ENCODE results near the gene ANKLE2. TPM values are rescaled to one million over a fixed set of nuclear protein-coding genes. Genes with fewer than 3 reads are reported as not detected.

The ANKLE2 gene
- total and polyA plus RNA-seq, 2 of the 13 experiments (the other 11 are each of a cell fraction or from before 2014, with no cell fraction given): 35.3 to 37.1 TPM

GRCh38 chr12:132711080-132711843, 50.4 kb downstream of the ANKLE2 start (continued):
- TF ChIP-seq ZFP91 (CRISPR knock-in tag; IDR thresholded peaks at IDR 0.05; ENCODE audit: borderline replicate concordance): 0 out of 2 replicates have a peak, but pooled peaks have one; percentile 33
- 0 out of 2 replicates have a peak, but pooled peaks have one; percentile 5 for TF ChIP-seq ZNF543 (CRISPR knock-in tag; IDR thresholded peaks at IDR 0.05)
- 0 out of 2 replicates have a peak, but pooled peaks have one; percentile 50 for TF ChIP-seq TGIF2 (CRISPR knock-in tag; IDR thresholded peaks at IDR 0.05)
- TF ChIP-seq HOXA9 (CRISPR knock-in tag; IDR thresholded peaks at IDR 0.05; ENCODE audit: borderline replicate concordance): no peak
- TF ChIP-seq ZNF670 (CRISPR knock-in tag; IDR thresholded peaks at IDR 0.05; ENCODE audit: borderline replicate concordance): 0 out of 2 replicates have a peak, but pooled peaks have one; percentile 8
- no peak for TF ChIP-seq TRIM22 (IDR thresholded peaks at IDR 0.05)
- no peak for TF ChIP-seq SP140L (CRISPR knock-in tag; IDR thresholded peaks at IDR 0.05; ENCODE audit: borderline replicate concordance)
- TF ChIP-seq ZFP82 (CRISPR knock-in tag; IDR thresholded peaks at IDR 0.05; ENCODE audit: borderline replicate concordance): 0 out of 2 replicates have a peak, but pooled peaks have one; percentile 9
- TF ChIP-seq ARNT (IDR thresholded peaks at IDR 0.05): no peak
- no peak for TF ChIP-seq MAFG (CRISPR knock-in tag; IDR thresholded peaks at IDR 0.05)
- TF ChIP-seq MTA3 (CRISPR knock-in tag; IDR thresholded peaks at IDR 0.05): no peak
- no peak for TF ChIP-seq ZMYM2 (CRISPR knock-in tag; IDR thresholded peaks at IDR 0.05)
- TF ChIP-seq NONO (IDR thresholded peaks at IDR 0.05): no peak
- TF ChIP-seq NONO (CRISPR knock-in tag; conservative IDR thresholded peaks at IDR 0.05): no peak
- no peak for TF ChIP-seq CHCHD3 (CRISPR knock-in tag; IDR thresholded peaks at IDR 0.05)
- no peak for TF ChIP-seq MZF1 (CRISPR knock-in tag; IDR thresholded peaks at IDR 0.05; ENCODE audit: borderline replicate concordance)
- TF ChIP-seq POGK (CRISPR knock-in tag; conservative IDR thresholded peaks at IDR 0.05): 0 out of 2 replicates have a peak, but pooled peaks have one; percentile 1
- TF ChIP-seq ZFY (CRISPR knock-in tag; IDR thresholded peaks at IDR 0.05): 0 out of 2 replicates have a peak, but pooled peaks have one; percentile 6
- no peak for TF ChIP-seq EZH2 (conservative IDR thresholded peaks at IDR 0.05; ENCODE audit: low read depth, low read length)
- peak; percentile 96 for TF ChIP-seq ZNF121 (CRISPR knock-in tag; IDR thresholded peaks at IDR 0.05)
- TF ChIP-seq RELA (CRISPR knock-in tag; IDR thresholded peaks at IDR 0.05): no peak
- TF ChIP-seq SP5 (CRISPR knock-in tag; IDR thresholded peaks at IDR 0.05; ENCODE audit: borderline replicate concordance, low read depth): no peak
- peak; percentile 53; the same call in 1 of the 2 replicates for TF ChIP-seq UBTF (CRISPR knock-in tag; IDR thresholded peaks at IDR 0.05)
